Esophagus muscularis mucosa (tissue), 4 donors: ENCODE results near the gene TGFBI. TPM values are rescaled to one million over a fixed set of nuclear protein-coding genes. Genes with fewer than 3 reads are reported as not detected.

ENCODE experiments used
- DNase-seq: peaks from one replicate; pipeline ENCODE4 v3.0.0-alpha.2; 2017; ENCODE audit errors: extremely low spot score
- H3K27ac ChIP-seq, 4 donors: fragments of 200-600 bp; sonication (generic); replicated peaks in 1 of 4; 1 replicate in 3 of 4; 2 replicates in 1 of 4; pipeline ENCODE4 v1.5.1; 2016 to 2019; ENCODE audit warnings: mild to moderate bottlenecking in 1 of 4
- H3K27me3 ChIP-seq, 4 donors: fragments of 200-600 bp; sonication (generic); one replicate each; pipeline versions ENCODE4 v1.5.1 to v1.6.0; 2016 to 2019
- H3K36me3 ChIP-seq, 4 donors: fragments of 200-600 bp; sonication (generic); one replicate each; pipeline ENCODE4 v1.5.1; 2016 to 2019
- H3K4me1 ChIP-seq, 4 donors: fragments of 200-600 bp; sonication (generic); one replicate each; pipeline ENCODE4 v1.5.1; 2016 to 2019
- H3K4me3 ChIP-seq, 4 donors: fragments of 200-600 bp; sonication (generic); 1 replicate in 2 of 4; 2 replicates in 2 of 4; pipeline ENCODE4 v1.5.1; 2016 to 2019; ENCODE audit warnings: mild to moderate bottlenecking in 4 of 4, moderate library complexity in 1 of 4
- H3K9me3 ChIP-seq, 4 donors: fragments of 200-600 bp; sonication (generic); 1 replicate in 3 of 4; 2 replicates in 1 of 4; pipeline ENCODE4 v1.5.1; 2016 to 2019
- EP300 ChIP-seq: sonication (generic); formaldehyde crosslinking; IDR thresholded peaks from one replicate; pipeline ENCODE4 v1.6.1; 2017; ENCODE audit warnings: antibody characterized with exemption
- POLR2A ChIP-seq: fragments of 450-650 bp; IDR thresholded peaks from one replicate; pipeline ENCODE4 v1.6.1; 2017; ENCODE audit warnings: antibody characterized with exemption, moderate library complexity, mild to moderate bottlenecking, low read depth
- POLR2AphosphoS5 ChIP-seq, 2 donors: sonication (generic); formaldehyde crosslinking; IDR thresholded peaks; one replicate each; pipeline ENCODE4 v1.6.1; 2017; ENCODE audit warnings: antibody characterized with exemption in 2 of 2
- WGBS: methylation state at CpG from one replicate; pipeline ENCODE4 v1.1.5; 2018; 5-methylcytosine and 5-hydroxymethylcytosine counted together
- intact Hi-C: fragments of 100-400 bp; cut with DNase I; formaldehyde crosslinking; loops from one replicate; pipeline ENCODE4 v1.15.1; 2023
- total RNA-seq, 4 donors: library from RNA; depleted of rRNA; stranded (reverse); fragments of >200 nt; gene quantifications; one replicate each; pipeline versions ENCODE4 v1.1.0 to v1.2.1, GENCODE V29; 2016
- TF ChIP-seq, protein P1 (sequence below), 3 experiments: fragments of 200-600 bp in 2 of 3; fragments of 450-650 bp in 1 of 3; sonication (generic) in 2 of 3; IDR thresholded peaks; one replicate each; pipeline ENCODE4 v1.5.1; 2017 to 2019; ENCODE audit warnings: antibody characterized with exemption in 3 of 3, mild to moderate bottlenecking in 2 of 3, moderate library complexity in 1 of 3

Gene TGFBI
- total RNA-seq, 4 donors from 2014 or later: 62.3 to 128 (median 92.9) TPM

DNA sequence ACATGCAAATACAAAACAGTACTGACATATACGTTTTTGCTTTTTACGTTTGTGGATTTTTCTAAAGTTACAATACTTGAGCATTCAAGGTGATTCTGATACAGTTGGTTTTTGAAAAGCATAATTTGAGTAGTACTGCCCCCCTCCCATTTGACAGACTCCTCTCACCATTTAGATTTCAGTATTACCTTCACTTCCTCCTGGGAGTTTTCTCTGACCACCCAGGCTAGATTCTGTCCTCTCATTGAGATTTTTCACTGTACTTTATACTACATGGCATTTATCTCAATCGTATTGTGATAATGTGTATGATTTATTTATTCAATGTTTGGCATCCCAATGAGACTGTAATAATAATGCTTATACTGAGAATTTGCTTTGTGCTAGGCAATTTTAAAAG is 71.1 kb downstream of the TGFBI start:
- Histone ChIP-seq H3K27ac (no peak overlapping the region), H3K36me3 (no peaks in the 10 kb centered on the region), H3K27me3 (no peaks in the 10 kb centered on the region), H3K4me1 (no peaks in the 10 kb centered on the region), H3K9me3 (no peaks in the 10 kb centered on the region), H3K4me3 (no peak overlapping the region)
- TF ChIP-seq EP300: no peak
- no peak for TF ChIP-seq POLR2AphosphoS5 (IDR thresholded peaks at IDR 0.05)
- TF ChIP-seq, protein P1, sequence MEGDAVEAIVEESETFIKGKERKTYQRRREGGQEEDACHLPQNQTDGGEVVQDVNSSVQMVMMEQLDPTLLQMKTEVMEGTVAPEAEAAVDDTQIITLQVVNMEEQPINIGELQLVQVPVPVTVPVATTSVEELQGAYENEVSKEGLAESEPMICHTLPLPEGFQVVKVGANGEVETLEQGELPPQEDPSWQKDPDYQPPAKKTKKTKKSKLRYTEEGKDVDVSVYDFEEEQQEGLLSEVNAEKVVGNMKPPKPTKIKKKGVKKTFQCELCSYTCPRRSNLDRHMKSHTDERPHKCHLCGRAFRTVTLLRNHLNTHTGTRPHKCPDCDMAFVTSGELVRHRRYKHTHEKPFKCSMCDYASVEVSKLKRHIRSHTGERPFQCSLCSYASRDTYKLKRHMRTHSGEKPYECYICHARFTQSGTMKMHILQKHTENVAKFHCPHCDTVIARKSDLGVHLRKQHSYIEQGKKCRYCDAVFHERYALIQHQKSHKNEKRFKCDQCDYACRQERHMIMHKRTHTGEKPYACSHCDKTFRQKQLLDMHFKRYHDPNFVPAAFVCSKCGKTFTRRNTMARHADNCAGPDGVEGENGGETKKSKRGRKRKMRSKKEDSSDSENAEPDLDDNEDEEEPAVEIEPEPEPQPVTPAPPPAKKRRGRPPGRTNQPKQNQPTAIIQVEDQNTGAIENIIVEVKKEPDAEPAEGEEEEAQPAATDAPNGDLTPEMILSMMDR (IDR thresholded peaks at IDR 0.05): no peak
- no peak for TF ChIP-seq POLR2A
- intact Hi-C loops: no loop called here
- no peak for DNase-seq
- WGBS: 83% methylated on average over 3 of the region's 3 CpGs

DNA sequence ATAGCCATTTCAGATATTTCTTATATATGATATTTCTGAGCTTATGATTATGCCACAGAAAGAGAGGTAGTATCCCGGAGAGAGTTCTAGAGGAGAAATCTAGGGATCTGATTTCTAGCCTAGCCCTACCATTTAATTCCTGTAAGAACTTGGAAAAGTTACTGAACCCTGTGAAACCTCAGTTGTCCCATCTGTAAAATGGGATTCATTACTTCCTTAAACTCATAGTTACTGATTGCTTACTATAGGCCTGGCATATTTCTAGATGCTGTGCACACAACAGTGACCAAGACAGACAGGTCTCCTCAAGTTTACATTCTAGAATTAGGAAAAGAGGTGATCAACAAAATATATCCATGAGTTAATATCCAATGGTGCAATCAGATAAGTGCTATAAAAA is 73.1 kb downstream of the TGFBI start:
- intact Hi-C loops: no loop called here
- DNase-seq: no peak
- Histone ChIP-seq H3K9me3 (no peaks in the 10 kb centered on the region), H3K27me3 (no peaks in the 10 kb centered on the region), H3K4me1 (no peaks in the 10 kb centered on the region), H3K36me3 (no peaks in the 10 kb centered on the region), H3K4me3 (no peak overlapping the region), H3K27ac (no peak overlapping the region)
- no peak for TF ChIP-seq POLR2AphosphoS5 (IDR thresholded peaks at IDR 0.05)
- TF ChIP-seq EP300: no peak
- TF ChIP-seq, protein P1 (IDR thresholded peaks at IDR 0.05): no peak
- no peak for TF ChIP-seq POLR2A
- WGBS: 100% methylated on average over 1 of the region's 1 CpG

DNA sequence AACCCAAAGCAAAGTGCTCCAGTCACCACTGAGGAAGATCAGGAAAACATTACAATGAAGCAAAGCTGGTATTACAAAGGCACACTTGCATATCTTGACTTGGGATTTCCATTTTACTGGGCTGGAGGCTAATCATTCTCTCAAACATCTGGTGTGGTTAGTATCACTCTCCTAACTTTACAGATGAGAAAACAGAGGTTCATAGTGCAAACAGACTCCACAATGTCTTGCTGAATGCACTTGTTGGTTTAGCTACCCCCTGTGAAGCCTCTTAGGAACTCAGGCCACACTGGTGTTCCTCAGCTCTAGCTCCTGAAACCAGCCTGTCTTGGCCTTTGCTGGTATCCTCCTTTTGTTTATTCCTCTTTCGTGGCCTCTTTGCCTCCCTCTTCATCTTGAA is 74.3 kb downstream of the TGFBI start:
- H3K4me1 ChIP-seq: no peaks in the 10 kb centered on the region
- H3K9me3 ChIP-seq: no peaks in the 10 kb centered on the region
- no peaks in the 10 kb centered on the region for H3K27me3 ChIP-seq
- H3K27ac ChIP-seq: no peak overlapping the region
- TF ChIP-seq EP300 (no peak), POLR2AphosphoS5 (IDR thresholded peaks at IDR 0.05) (no peak), POLR2A (no peak)
- TF ChIP-seq, protein P1 (IDR thresholded peaks at IDR 0.05): no peak
- no peak for DNase-seq
- intact Hi-C loops: no loop called here
- H3K4me3 ChIP-seq: no peak overlapping the region
- H3K36me3 ChIP-seq: no peaks in the 10 kb centered on the region
- WGBS: 97% methylated on average over 1 of the region's 1 CpG

DNA sequence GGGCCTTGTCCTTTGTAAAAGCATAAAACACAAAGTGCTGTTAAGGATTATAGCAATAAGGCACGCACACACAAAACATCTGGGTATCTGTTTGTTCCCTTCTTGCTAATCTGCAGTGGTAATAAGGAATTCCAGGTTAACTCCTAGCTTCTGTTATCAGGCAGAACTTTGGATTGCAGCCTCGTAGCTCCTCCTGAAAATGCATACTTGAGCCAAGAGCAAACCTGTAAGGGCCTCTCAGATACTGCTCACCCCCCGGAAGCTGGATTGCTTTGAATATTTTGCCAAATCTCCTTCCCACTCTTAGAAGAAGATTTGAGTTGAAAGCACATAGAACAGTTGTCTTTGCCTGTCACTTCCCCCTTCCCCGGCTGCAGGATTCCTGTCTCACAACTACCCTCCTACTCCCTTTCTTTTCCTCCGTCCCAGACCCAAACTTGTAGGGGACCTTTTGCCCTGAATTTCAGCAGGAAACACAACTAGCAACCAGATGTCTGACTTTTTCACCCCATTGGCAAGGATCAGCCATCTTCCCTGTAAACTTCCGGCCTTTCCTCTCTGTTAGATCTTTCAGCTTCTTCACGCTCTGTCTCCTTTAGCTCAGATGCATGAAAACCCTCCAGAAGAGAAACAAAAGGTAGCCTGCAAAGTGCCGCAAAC is 75.6 kb downstream of the TGFBI start:
- intact Hi-C loops: no loop called here
- no peak overlapping the region for H3K4me3 ChIP-seq
- H3K4me1 ChIP-seq: no peaks in the 10 kb centered on the region
- no peaks in the 10 kb centered on the region for H3K36me3 ChIP-seq
- no peak overlapping the region for H3K27ac ChIP-seq
- 68% methylated on average over 8 of the region's 8 CpGs for WGBS
- H3K27me3 ChIP-seq: no peaks in the 10 kb centered on the region
- TF ChIP-seq EP300 (no peak), POLR2A (no peak), POLR2AphosphoS5 (IDR thresholded peaks at IDR 0.05) (no peak)
- TF ChIP-seq, protein P1 (IDR thresholded peaks at IDR 0.05): no peak
- H3K9me3 ChIP-seq: no peaks in the 10 kb centered on the region
- DNase-seq: no peak
